Naive thymus-derived CD8-positive, alpha-beta T cell (primary cell): ENCODE measurements around the gene STAG3. TPM values are rescaled to one million over a fixed set of nuclear protein-coding genes. Genes with fewer than 3 reads are reported as not detected.
A peak's percentile ranks its signal among the peaks of the same experiment; 100 is the strongest.
"Not testable (repeated sequence)": the region's sequence is repeated elsewhere in the genome, so short reads cannot be mapped to it uniquely, and the experiment has no call there.

Experiments used
- ATAC-seq, 2 donors: fragments of 150-1000 bp; cut with Tn5 transposase in 1 of 2; sonication (Bioruptor Pico), chemical (Tn5 transposase) in 1 of 2; 1 replicate in 1 of 2; 2 replicates in 1 of 2; pipeline ENCODE4 v1.10.0; 2021; ENCODE audit warnings: mild to moderate bottlenecking in 2 of 2, moderate library complexity in 2 of 2
- POLR2A ChIA-PET: fragments of 350-600 bp; sonication (Branson Sonifier 250); formaldehyde crosslinking; loops from one replicate; lab custom pipeline; 2021; ENCODE audit warnings: antibody characterized with exemption; lab: Charles Lee
- DNase-seq, 10 donors: peaks; one replicate each; pipeline versions ENCODE4 v3.0.0 to v3.0.0-alpha.2; 2020 to 2022
- H3K27ac Mint-ChIP-seq, 10 donors: one replicate each; pipeline ENCODE4 v1.8.0; 2020 to 2022; ENCODE audit warnings: mild to moderate bottlenecking in 10 of 10, mixed read lengths in 10 of 10, moderate library complexity in 4 of 10, inconsistent platforms in 1 of 10
- H3K27me3 Mint-ChIP-seq, 5 donors: one replicate each; pipeline ENCODE4 v1.8.0; 2021 to 2022; ENCODE audit warnings: mixed read lengths in 5 of 5
- H3K36me3 Mint-ChIP-seq, 3 donors: one replicate each; pipeline ENCODE4 v1.8.0; 2020 to 2022; ENCODE audit warnings: mixed read lengths in 3 of 3, mild to moderate bottlenecking in 2 of 3, inconsistent platforms in 1 of 3
- H3K4me1 Mint-ChIP-seq, 4 donors: one replicate each; pipeline ENCODE4 v1.8.0; 2021 to 2022; ENCODE audit warnings: mixed read lengths in 4 of 4
- H3K4me3 Mint-ChIP-seq, 10 donors: one replicate each; pipeline ENCODE4 v1.8.0; 2020 to 2022; ENCODE audit warnings: mild to moderate bottlenecking in 10 of 10, mixed read lengths in 10 of 10, moderate library complexity in 6 of 10, inconsistent platforms in 1 of 10
- H3K9me3 Mint-ChIP-seq, 9 donors: one replicate each; pipeline ENCODE4 v1.8.0; 2020 to 2022; ENCODE audit warnings: mixed read lengths in 9 of 9, mild to moderate bottlenecking in 3 of 9, inconsistent platforms in 1 of 9, moderate library complexity in 1 of 9
- microRNA-seq: library from miRNA; unstranded; fragments of <30 nt; microRNA quantifications from one replicate; pipeline ENCODE4 v1.2.0, GENCODE V29; 2022; ENCODE audit warnings: borderline microRNAs expressed
- polyA plus RNA-seq, 3 donors: library from polyadenylated mRNA; unstranded; fragments of 300-500 nt; fragmentation: Illumina TruSeq; gene quantifications; one replicate each; pipeline ENCODE4 v1.2.3, GENCODE V29; 2021
- total RNA-seq, 8 experiments: library from RNA in 2 of 8; stranded (reverse) in 2 of 8; gene quantifications; one replicate each; pipeline ENCODE4 v1.2.3 and lab custom pipeline; 2021 to 2026

Gene STAG3
- total and polyA plus RNA-seq, 5 experiments from 2014 or later, result 6.0 to 12.1 (median 8.6) TPM

DNA sequence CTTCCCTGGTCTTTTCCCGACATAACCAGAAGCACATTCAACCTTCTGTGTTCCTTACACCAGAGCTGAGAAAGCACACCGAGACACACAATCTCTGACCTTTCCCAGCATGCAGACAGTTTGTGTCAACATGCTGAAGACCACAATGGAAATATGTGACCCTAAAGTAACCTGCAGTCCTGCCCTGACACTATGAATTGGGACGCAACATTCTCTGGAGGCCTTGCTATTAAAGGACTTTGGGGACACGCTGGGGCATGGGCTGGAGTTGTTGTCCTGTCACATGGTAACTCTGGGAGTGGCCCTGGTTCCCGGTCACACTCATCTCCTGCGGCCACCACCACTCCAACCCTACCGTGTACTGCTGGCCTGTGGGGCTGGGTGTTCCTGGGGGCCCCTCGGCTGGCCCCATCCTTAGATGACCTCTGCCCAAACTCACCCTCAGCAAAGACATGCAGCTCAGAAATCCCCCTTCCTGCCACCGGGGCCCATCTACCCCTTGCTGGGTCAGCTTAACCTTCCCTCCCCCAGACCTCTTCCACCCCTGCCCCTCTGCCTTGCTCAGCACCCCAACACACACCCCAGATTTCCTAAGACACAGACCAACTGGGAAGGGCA is 67.4 kb downstream of the STAG3 start:
- Mint-ChIP-seq H3K4me3 (peak overlapping the region in 1 of 10 donors; percentile 18), H3K4me1 (peaks cover 4 to 30% (median 15%) of the 10 kb centered on the region in 4 donors), H3K27ac (peak overlapping the region in 1 of 10 donors; percentile 19)
- not testable (repeated sequence) for H3K36me3 Mint-ChIP-seq, H3K9me3 Mint-ChIP-seq, H3K27me3 Mint-ChIP-seq, DNase-seq, ATAC-seq
- POLR2A ChIA-PET, result interaction anchor here (0.7 to 0.8 kb wide), 4 partner anchors 14 to 1053 kb away, joined by 3 read pairs; partner anchors contain the start of gene MBLAC1

DNA sequence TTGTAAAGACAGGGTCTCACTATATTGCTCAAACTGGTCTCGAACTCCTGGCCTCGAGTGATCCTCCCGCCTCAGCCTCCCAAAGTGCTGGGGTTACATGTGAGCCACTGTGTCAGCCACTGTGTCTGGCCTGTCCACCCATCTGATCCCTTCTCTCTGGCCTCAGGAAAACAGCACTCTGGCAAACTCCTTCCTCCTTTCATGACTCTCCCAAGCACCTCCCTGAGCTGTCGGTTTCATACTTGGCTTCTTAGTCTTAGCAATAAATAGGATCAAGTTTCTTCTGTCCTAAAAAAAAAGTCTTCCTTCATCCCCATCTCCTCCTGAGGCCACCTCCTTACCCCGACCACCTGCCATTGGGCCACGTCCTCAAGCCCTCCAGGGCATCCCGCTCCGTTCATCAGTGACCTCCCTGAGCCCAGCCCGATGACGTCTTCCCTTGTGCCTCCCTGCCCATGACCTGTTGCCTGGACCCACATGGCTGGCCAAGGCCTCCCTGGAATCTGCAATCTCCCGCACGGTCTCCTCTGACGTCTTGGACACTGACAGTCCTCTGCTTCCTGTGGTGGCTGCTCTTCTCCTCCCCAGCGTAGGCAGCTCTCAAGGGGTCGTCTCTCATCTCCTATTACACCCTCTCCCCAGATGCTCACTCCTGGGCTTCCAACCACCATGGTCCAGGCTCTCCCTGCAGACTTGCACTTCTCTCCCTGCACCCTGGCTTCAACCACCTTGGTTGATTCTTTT is 68.6 kb downstream of the STAG3 start:
- POLR2A ChIA-PET, result interaction anchor here (0.7 kb wide), 2 partner anchors 270 to 1052 kb away, joined by 3 read pairs; no protein-coding TSS in a partner anchor
- not testable (repeated sequence) for ATAC-seq, H3K4me3 Mint-ChIP-seq, H3K27me3 Mint-ChIP-seq, H3K9me3 Mint-ChIP-seq, DNase-seq, H3K36me3 Mint-ChIP-seq
- H3K27ac Mint-ChIP-seq, result peak overlapping the region in 2 of 10 donors; percentile 60 to 91
- H3K4me1 Mint-ChIP-seq, result peaks cover 4 to 29% (median 15%) of the 10 kb centered on the region in 4 donors

DNA sequence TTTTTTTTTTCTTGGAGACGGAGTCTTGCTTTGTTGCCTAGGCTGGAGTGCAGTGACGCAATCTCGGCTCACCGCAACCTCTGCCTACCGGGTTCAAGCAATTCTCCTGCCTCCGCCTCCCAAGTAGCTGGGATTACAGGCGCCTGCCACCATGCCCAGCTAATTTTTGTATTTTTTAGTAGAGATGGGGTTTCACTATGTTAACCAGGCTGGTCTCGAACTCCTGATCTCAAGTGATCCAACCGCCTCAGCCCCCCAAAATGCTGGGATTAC is 69.1 kb downstream of the STAG3 start:
- Mint-ChIP-seq H3K4me1 (peaks cover 6 to 30% (median 16%) of the 10 kb centered on the region in 4 donors), H3K27ac (peak overlapping the region in 3 of 10 donors; percentile 21 to 91 (median 24))
- DNase-seq, POLR2A ChIA-PET, H3K27me3 Mint-ChIP-seq, H3K9me3 Mint-ChIP-seq, H3K36me3 Mint-ChIP-seq, H3K4me3 Mint-ChIP-seq, ATAC-seq: not testable (repeated sequence)

DNA sequence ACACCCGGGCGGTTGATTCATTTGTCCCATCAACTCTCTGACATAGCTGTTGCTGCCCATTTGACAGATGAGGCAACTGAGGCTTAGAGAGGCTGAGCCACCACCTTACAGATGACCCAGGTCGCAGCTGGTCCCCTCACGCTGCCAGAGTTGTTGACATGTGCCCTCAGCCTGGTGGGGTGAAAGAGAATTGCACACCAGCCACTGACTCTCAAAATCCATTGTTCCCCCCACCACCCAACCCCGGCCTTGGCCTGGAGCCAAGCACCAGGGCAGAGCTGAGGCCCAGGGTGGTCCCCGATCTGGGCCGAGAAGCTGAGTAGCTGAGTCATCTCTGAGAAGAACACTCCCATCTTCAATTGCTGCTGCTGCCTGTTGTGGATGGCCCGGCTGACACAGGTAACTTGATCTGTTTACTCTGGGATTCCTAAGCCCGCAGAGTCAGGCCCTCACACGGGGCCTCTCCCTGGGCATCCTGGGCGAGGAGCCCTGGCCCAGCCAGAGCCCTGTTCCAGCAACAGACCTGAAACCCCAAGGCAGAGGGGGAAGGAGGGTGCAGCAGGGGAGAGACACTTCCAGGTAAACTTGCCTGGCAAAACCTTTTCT is 69.5 kb downstream of the STAG3 start:
- H3K4me1 Mint-ChIP-seq, result peaks cover 6 to 30% (median 16%) of the 10 kb centered on the region in 4 donors
- H3K27ac Mint-ChIP-seq, result peak overlapping the region in 5 of 10 donors; percentile 15 to 91 (median 21)
- ATAC-seq, result no peak
- peaks cover 0 to 3% (median 2%) of the 10 kb centered on the region in 3 donors for H3K36me3 Mint-ChIP-seq
- no peak for DNase-seq
- H3K4me3 Mint-ChIP-seq, result no peak overlapping the region
- H3K9me3 Mint-ChIP-seq, result no peaks in the 10 kb centered on the region
- POLR2A ChIA-PET, result no interaction called here
- no peaks in the 10 kb centered on the region for H3K27me3 Mint-ChIP-seq

DNA sequence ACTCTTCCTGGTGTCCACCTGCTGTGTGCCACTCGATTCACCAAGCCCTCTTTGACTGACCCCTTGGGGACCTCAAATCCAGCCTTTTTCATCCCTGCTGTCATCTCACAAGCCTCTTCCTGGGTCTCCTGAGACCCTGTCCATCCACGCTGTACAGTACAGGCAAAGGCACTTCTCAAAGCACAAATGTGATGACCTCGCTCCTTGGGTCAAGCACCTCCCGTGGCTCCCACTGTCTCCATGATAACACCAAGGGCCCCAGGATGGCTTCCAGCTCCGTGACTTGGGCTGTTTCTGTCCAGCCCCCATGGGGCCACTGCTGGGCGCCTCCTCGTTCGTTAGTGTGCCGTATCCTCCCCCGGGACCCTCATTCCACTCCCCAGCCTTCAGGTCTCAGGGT is 70.8 kb downstream of the STAG3 start:
- no peak for DNase-seq
- H3K9me3 Mint-ChIP-seq, result no peaks in the 10 kb centered on the region
- no peak for ATAC-seq

DNA sequence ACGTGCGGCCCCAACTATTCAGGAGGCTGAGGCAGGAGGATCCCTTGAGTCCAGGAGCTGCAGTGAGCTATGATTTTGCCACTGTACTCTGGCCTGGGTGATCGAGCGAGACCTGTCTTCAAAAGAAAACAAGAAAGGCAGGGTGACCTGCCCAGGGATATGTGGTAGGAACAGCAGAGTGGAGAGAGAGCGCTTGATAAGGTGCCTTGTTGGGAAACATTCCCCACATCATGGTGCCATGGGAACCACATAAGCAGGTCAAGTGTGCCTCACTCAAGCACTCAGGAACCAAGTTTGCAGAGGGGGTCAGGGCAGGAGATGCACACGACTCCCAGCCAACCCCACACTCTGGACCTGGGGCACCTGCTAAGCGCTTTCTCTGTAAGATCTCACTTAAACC is 79.3 kb downstream of the STAG3 start:
- no peak for DNase-seq
- POLR2A ChIA-PET, result no interaction called here
- Mint-ChIP-seq H3K27me3 (no peaks in the 10 kb centered on the region), H3K4me1 (peaks cover 0 to 2% (median 1%) of the 10 kb centered on the region in 4 donors), H3K9me3 (no peaks in the 10 kb centered on the region), H3K27ac (no peak overlapping the region), H3K36me3 (peaks cover 0 to 4% (median 0%) of the 10 kb centered on the region in 3 donors), H3K4me3 (no peak overlapping the region)
- no peak for ATAC-seq

More for the DNA sequence above, 70.8 kb downstream of the STAG3 start:
- H3K27ac Mint-ChIP-seq, result peak overlapping the region in 1 of 10 donors; percentile 41
- H3K4me1 Mint-ChIP-seq, result peaks cover 6 to 25% (median 12%) of the 10 kb centered on the region in 4 donors
- peak overlapping the region in 1 of 10 donors; percentile 20 for H3K4me3 Mint-ChIP-seq
- no peaks in the 10 kb centered on the region for H3K27me3 Mint-ChIP-seq
- peaks cover 0 to 3% (median 2%) of the 10 kb centered on the region in 3 donors for H3K36me3 Mint-ChIP-seq
- POLR2A ChIA-PET, result no interaction called here

DNA sequence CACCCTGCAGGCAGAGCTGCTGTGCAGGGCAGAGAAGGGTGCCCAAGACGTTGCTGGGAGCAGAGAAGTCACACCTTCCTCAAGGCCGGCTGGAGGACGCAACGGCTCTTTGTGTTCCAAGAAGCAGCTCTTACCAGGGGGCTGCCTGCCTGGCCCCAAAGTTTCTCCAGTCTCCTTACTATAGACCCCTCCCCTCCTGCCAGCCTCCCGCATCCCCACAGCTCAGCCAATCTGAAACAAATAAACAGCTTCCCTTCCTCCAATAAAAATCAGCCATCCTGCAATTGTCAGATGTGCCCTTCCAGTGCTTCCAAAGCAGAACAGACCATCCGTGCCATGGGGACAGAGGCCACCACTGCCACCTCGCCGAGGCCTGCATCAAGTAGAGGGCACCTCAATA is 82.3 kb downstream of the STAG3 start:
- H3K27ac Mint-ChIP-seq, result peak overlapping the region in 2 of 10 donors; percentile 53 to 69
- POLR2A ChIA-PET, H3K9me3 Mint-ChIP-seq, H3K4me1 Mint-ChIP-seq, ATAC-seq, H3K4me3 Mint-ChIP-seq, H3K27me3 Mint-ChIP-seq, DNase-seq, H3K36me3 Mint-ChIP-seq: not testable (repeated sequence)

DNA sequence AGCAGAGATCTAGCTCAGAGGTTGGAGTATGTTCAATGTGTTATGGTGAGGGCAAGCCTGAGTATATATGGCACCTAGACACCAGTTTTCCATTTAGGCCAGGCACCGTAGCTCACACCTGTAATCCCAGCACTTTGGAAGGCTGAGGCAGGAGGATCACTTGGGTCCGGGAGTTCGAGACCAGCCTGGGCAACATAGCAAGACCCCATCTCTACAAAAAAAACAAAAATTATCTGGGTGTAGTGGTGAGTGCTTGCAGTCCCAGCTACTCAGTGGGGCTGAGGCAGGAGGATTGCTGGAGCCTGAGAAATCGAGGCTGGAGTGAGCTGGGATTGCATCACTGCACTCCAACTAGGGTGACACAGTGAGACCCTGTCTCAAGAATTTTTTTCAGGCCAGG is 85.2 kb downstream of the STAG3 start:
- peak overlapping the region in 1 of 10 donors; percentile 27 for H3K27ac Mint-ChIP-seq
- POLR2A ChIA-PET, result interaction anchor here (0.7 kb wide), 1 partner anchor 413 kb away, joined by 5 read pairs; no protein-coding TSS in a partner anchor
- not testable (repeated sequence) for H3K36me3 Mint-ChIP-seq, H3K9me3 Mint-ChIP-seq, ATAC-seq, DNase-seq, H3K4me3 Mint-ChIP-seq, H3K27me3 Mint-ChIP-seq, H3K4me1 Mint-ChIP-seq

Small RNA genes lying within 50 kb of the gene (microRNA-seq; reads per million reads assigned to microRNA genes)
- not detected for gene MIR4658

Other genes with a start within 250 kb of the STAG3 start
- gene GJC3, start 248.3 kb upstream of the STAG3 start, total RNA-seq, result 1 to 10 TPM; 1.6 to 1.7 TPM
- 1 to 10 TPM in 1 of 3 donors, under 1 TPM in 1, not detected in 1; 0.42 to 2.0 TPM for gene GJC3, start 248.3 kb upstream of the STAG3 start, polyA plus RNA-seq
- gene AZGP1, start 201.9 kb upstream of the STAG3 start, total RNA-seq, result not detected
- gene AZGP1, start 201.9 kb upstream of the STAG3 start, polyA plus RNA-seq, result not detected
- 100 to 1,000 TPM; 104 to 108 TPM for gene ZKSCAN1, start 162.3 kb upstream of the STAG3 start, total RNA-seq
- 10 to 100 TPM; 39.1 to 63.6 (median 47.1) TPM for gene ZKSCAN1, start 162.3 kb upstream of the STAG3 start, polyA plus RNA-seq
- 10 to 100 TPM in 1 of 2 experiments, 1 to 10 TPM in 1; 8.3 to 10.5 TPM for gene ZSCAN21, start 128.1 kb upstream of the STAG3 start, total RNA-seq
- gene ZSCAN21, start 128.1 kb upstream of the STAG3 start, polyA plus RNA-seq, result 10 to 100 TPM in 1 of 3 donors, 1 to 10 TPM in 2; 5.2 to 11.2 (median 8.2) TPM
- gene ZNF3, start 96.2 kb upstream of the STAG3 start, total RNA-seq, result 10 to 100 TPM; 42.7 to 48.8 TPM
- gene ZNF3, start 96.2 kb upstream of the STAG3 start, polyA plus RNA-seq, result 10 to 100 TPM; 17.4 to 28.4 (median 20.2) TPM
- gene COPS6, start 88.9 kb upstream of the STAG3 start, total RNA-seq, result 10 to 100 TPM; 72.0 to 80.2 TPM
- gene COPS6, start 88.9 kb upstream of the STAG3 start, polyA plus RNA-seq, result 100 to 1,000 TPM; 107 to 145 (median 121) TPM
- gene MCM7, start 76.5 kb upstream of the STAG3 start, total RNA-seq, result 100 to 1,000 TPM; 159 to 161 TPM
- gene MCM7, start 76.5 kb upstream of the STAG3 start, polyA plus RNA-seq, result 10 to 100 TPM; 28.7 to 46.6 (median 40.1) TPM
- 10 to 100 TPM in 1 of 2 experiments, 1 to 10 TPM in 1; 7.5 to 10.9 TPM for gene AP4M1, start 76.3 kb upstream of the STAG3 start, total RNA-seq
- gene AP4M1, start 76.3 kb upstream of the STAG3 start, polyA plus RNA-seq, result 1 to 10 TPM; 1.7 to 3.6 (median 2.3) TPM
- 10 to 100 TPM; 61.6 to 68.7 TPM for gene TAF6, start 58.6 kb upstream of the STAG3 start, total RNA-seq
- 10 to 100 TPM; 21.3 to 39.0 (median 31.5) TPM for gene TAF6, start 58.6 kb upstream of the STAG3 start, polyA plus RNA-seq
- 10 to 100 TPM; 99.0 to 99.6 TPM for gene CNPY4, start 58.3 kb upstream of the STAG3 start, total RNA-seq
- gene CNPY4, start 58.3 kb upstream of the STAG3 start, polyA plus RNA-seq, result 10 to 100 TPM; 19.8 to 23.5 (median 20.6) TPM
- gene MBLAC1, start 51.0 kb upstream of the STAG3 start, total RNA-seq, result 1 to 10 TPM; 5.6 to 7.2 TPM
- 1 to 10 TPM; 2.1 to 2.3 (median 2.1) TPM for gene MBLAC1, start 51.0 kb upstream of the STAG3 start, polyA plus RNA-seq
- gene LAMTOR4, start 29.0 kb upstream of the STAG3 start, total RNA-seq, result 100 to 1,000 TPM; 170 to 206 TPM
- 100 to 1,000 TPM; 403 to 435 (median 430) TPM for gene LAMTOR4, start 29.0 kb upstream of the STAG3 start, polyA plus RNA-seq
- 100 to 1,000 TPM; 103 to 109 TPM for gene TRAPPC14, start 19.2 kb upstream of the STAG3 start, total RNA-seq
- gene TRAPPC14, start 19.2 kb upstream of the STAG3 start, polyA plus RNA-seq, result 1 to 10 TPM; 2.1 to 4.5 (median 2.4) TPM
- gene GAL3ST4, start 9.3 kb upstream of the STAG3 start, total RNA-seq, result 10 to 100 TPM; 37.0 to 39.1 TPM
- 1 to 10 TPM; 4.0 to 6.5 (median 5.4) TPM for gene GAL3ST4, start 9.3 kb upstream of the STAG3 start, polyA plus RNA-seq
- 10 to 100 TPM; 39.0 to 40.1 TPM for gene GPC2, start 537 bp upstream of the STAG3 start, total RNA-seq
- gene GPC2, start 537 bp upstream of the STAG3 start, polyA plus RNA-seq, result 1 to 10 TPM in 1 of 3 donors, under 1 TPM in 2; 0.09 to 1.1 (median 0.42) TPM
- gene PVRIG, start 42.0 kb downstream of the STAG3 start, total RNA-seq, result 10 to 100 TPM; 81.5 to 83.8 TPM
- gene PVRIG, start 42.0 kb downstream of the STAG3 start, polyA plus RNA-seq, result 10 to 100 TPM; 79.1 to 85.4 (median 84.7) TPM
- gene SPDYE3, start 129.8 kb downstream of the STAG3 start, total RNA-seq, result not detected
- 10 to 100 TPM in 1 of 3 donors, 1 to 10 TPM in 2; 4.8 to 10.9 (median 7.7) TPM for gene SPDYE3, start 129.8 kb downstream of the STAG3 start, polyA plus RNA-seq
- 100 to 1,000 TPM; 129 to 130 TPM for gene PILRB, start 180.2 kb downstream of the STAG3 start, total RNA-seq
- 10 to 100 TPM in 1 of 3 donors, 1 to 10 TPM in 2; 2.5 to 14.6 (median 3.3) TPM for gene PILRB, start 180.2 kb downstream of the STAG3 start, polyA plus RNA-seq
- gene PILRA, start 195.6 kb downstream of the STAG3 start, total RNA-seq, result 10 to 100 TPM in 1 of 2 experiments, 1 to 10 TPM in 1; 8.6 to 10.6 TPM
- under 1 TPM; 0.35 to 0.63 (median 0.60) TPM for gene PILRA, start 195.6 kb downstream of the STAG3 start, polyA plus RNA-seq